ENCODE results near the gene MUC5B.

Gene MUC5B

DNA sequence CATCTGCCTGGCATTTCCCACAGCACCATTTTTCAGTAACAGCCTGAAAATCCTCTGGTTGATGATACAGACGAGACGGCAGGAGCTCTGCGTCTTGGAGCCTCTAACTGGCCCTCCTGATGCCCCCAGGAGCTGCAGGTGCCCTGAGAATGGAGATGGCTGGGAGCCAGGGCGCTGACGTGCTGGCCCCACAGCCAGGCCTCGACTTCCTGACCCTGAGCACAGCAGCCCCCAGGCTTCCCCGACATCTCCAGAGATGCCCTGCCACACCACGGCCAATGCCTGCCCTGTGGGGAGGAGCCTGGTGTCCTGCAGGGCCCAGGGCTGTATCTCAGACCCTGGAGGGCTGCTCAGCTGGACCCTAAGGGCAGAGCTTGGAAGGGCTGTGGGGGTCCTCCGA is 65.1 kb downstream of the MUC5B start:
- DNase-seq, result no peak

DNA sequence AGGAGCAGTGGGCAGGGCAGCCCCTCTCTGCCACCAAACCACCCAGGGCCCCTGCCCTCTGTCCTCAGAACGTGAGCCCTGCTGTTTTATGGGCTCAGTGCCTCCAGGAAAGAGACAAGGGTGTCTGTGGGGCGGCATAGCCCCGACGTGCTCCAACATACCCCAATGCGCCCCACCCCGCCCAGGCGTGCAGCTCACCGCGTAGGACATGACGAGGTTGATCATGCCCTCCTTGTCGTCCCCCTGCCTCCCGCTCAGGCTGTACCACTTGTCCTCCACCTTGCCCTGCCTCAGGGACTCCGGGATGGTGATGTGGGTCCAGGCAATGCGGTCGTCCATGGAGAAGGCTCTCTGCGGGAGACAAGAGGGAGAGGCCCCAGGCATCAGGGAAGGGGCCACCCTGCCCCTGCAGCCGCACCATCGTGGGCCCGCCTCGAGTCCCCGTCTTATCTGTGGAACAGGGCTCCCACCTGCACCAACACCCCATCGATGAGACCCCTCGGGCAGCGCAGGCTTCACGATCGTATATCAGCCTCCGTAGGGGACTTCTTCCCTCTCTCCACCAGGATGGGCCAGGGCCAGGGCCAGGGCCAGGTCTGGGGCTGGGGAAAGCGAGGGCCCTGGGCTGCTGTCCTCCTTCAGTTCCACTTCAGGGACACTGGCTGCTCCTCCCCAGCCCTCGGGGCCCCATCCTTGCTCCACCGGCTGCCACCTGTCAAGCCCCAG is 65.7 kb downstream of the MUC5B start:
- DNase-seq, result no peak

- no peak for DNase-seq
Observed at GRCh38 chr11:1289211-1289935, 66.5 kb downstream of the MUC5B start.

GRCh38 chr11:1290052-1291040 is 67.5 kb downstream of the MUC5B start:
- DNase-seq, result no peak

DNA sequence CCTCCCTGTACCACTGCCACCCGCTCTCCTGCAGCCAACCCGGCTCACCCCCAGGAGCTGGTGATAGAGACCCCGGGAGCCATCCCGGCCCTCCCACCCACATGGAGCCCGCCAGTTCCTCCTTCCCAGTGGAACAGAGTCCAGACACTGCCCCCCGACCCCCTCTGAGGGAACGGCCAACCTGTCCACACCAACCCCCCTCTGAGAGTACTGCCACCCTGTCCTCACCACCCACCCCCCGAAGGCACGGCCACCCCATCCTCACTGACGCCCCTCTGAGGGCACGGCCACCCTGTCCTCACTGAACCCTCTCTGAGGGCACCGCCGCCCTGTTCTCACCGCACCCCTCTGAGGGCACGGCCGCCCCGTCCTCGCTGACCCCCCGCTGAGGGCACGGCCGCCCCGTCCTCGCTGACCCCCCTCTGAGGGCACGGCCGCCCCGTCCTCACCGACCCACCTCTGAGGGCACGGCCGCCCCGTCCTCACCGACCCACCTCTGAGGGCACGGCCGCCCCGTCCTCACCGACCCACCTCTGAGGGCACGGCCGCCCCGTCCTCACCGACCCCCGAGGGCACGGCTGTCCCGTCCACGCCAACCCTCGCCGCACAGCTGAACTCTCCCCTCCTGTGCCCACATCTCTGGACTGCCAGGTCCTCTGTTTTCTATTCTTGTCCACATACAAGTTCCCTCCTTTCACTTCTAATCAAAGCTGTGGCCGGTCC is 68.6 kb downstream of the MUC5B start:
- no peak for DNase-seq

GRCh38 chr11:1292018-1292643 is 69.3 kb downstream of the MUC5B start:
- no peak for DNase-seq

- no peak for DNase-seq
Observed at GRCh38 chr11:1292644-1293618, 70.1 kb downstream of the MUC5B start.

DNA sequence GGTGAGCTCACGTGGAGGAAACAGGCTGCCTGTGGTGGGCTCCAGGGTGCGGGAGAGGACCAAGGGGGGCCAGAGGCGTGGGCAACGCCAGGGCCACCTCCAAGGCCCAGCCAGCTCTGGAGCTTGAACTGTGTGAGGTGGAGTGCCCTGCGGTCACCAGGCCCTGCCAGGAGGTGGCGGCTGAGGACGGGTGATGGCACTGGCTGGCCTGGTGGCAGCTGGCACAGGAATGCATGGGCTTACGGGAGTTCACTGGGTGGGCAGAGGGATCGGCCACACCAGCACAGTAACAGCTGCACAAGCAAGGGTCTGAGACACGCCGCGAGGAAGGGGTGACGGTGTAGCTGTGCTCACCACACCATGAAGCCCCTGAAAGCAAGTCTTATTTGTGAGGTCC is 70.8 kb downstream of the MUC5B start:
- no peak for DNase-seq

DNA sequence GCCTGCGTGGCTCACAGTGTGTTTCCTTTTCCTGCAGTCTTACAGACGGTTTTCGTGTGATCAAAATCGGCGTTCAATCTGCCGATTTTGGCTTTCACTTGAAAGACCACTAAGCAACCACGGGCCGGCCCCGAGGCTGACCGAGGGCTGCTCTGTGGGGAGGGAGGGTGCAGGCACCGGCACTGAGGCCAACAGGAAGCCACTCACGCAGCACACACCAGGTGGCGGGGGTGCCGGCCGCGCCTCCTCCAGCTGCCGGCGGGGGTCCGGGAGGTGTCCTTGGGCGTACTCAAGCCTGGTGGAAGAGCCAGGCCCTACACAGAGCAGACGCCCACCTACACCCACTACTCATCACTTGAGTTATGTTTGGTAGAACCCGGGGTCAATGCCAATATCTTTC is 72.2 kb downstream of the MUC5B start:
- DNase-seq, result no peak

DNA sequence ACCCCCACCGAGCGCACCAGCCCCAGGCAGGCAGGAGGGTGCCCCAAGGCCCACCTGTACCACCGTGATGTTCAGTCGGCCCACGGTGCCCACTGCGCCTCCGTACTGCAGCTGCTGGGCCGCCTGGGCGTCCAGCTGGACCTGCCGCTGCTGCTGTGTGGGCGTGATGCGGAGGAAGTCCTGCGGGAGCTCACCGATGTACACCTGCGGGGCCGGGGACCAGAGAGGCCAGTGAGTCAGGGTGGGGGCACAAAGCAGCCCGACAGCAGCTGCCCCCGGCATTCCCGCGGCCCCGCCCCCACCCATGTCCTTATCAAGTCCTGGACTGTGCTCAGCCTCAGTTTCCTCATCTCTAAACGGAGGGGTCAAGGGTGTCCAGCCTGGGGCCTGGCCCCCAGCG is 72.7 kb downstream of the MUC5B start:
- DNase-seq, result no peak

DNA sequence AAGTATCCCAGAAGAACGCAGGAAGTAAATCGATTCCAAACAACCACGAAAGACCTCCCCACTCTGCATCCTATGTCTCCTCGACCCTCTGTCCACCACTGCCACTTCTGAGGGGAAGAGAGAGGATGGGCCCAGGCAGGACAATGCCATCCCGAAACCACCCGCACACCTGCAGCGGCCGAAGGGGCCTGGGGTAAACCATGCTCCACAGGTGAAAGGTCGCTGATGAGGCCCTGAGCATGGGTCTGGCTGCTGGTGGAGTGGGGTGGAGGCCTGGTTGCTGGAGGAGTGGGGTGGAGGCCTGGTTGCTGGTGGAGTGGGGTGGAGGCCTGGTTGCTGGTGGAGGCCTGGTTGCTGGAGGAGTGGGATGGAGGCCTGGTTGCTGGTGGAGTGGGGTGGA is 73.4 kb downstream of the MUC5B start:
- no peak for DNase-seq

DNA sequence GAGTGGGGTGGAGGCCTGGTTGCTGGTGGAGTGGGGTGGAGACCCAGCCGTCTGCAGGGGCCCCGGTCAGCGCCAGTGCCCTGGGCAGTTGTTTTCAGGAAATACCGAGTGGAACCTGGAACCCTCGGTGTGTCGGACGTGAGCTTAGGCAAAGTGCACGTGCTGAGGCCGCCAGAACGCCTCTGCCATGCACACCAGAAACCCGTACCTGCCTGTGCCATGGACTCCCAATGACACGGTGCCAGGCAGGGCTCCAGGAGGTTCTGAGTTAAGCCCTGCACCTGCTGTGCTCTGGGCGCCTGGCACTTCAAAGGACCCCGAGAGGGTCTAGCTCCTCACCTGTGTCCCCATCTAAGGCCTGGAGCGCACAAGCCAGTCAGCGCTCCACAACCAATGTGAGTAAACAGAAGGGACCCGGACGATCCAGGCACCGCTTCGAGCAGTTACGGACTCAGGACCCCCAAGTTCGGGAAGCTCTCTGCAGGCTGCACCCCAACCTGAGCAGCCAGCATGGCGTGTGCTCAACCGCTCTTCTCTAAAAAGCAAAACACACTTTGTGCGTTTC is 74.2 kb downstream of the MUC5B start:
- DNase-seq, result no peak

DNA sequence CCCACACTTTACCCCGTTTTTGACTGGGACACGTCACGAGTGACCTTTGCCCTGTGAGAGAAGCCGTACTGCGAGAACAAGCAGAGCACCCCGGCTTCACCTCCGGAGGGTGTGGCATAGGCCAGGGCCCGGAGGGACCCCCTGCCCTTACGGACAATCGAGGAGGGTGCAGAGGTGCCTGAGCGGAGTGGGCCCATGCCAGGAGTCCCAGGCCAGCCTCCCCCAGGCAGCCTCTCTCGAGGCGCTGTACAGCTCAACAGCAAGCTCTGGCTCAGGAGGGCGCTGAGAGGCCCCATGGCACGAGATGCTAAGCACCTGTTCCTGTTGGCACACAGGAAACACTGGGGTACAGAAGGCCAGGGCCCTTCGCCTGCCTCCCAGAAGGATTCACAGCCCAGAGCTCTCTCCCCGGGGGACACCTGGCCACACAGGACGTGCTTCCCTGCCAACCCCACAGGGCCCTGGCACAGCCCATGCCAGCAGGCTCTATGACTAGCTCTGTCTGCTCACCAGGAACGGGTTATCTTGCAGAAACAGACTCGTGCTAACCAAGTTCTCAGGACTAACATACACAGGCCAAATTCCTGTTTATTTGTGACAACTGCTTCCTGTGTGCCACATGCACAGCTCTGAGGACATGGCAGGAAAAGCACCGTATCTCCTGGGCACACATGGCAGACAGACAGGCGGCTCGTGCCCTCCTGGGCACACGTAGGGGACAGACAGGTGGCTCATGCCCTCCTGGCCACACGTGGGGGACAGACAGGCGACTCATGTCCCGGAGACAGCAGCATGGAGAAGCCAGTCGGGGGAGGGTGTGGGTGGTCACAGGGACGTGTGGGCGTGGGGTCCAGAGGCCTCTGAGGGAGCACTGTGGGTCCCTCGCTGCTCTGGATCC is 75.0 kb downstream of the MUC5B start:
- DNase-seq, result no peak

DNA sequence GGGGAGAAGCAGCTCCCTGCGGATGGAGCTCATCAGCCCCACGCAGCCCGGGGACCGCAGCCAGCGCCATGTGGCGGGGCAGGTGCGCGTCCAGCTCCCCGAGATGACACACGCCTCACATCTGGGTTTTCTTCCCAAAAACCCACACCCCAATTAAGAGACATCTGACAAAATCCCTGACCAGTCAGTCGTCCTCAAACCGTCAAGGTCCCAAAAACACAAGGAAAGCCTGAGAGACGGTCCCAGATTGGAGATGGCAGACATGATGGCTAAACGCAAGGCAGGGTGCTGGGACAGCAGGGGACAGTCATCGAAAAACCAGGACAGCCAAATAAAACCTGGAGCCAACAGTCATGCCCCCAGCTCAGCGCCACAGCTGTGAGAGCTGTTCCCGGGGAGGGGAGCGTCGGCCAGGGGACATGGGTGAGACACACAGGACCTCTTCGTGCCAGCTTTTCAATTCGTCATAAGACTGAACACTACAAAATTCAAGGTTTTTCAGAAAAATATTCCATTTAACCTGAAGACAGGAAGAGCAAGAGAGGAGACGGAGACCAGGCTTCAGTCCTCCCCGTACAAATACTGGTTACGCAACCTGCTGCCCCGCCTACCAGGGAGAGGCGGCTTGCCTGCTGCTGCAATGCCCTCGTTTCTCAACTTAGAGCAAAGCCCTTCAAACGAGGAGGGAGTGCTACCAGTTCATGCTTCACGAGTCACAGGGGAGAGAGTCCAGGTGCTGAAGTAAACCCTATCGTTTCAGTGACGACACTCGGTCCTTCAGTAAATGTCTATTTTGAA is 76.0 kb downstream of the MUC5B start:
- no peak for DNase-seq

- no peak for DNase-seq
Observed at GRCh38 chr11:1299621-1300020, 76.8 kb downstream of the MUC5B start.

- no peak for DNase-seq
Observed at GRCh38 chr11:1300121-1300520, 77.3 kb downstream of the MUC5B start.

DNA sequence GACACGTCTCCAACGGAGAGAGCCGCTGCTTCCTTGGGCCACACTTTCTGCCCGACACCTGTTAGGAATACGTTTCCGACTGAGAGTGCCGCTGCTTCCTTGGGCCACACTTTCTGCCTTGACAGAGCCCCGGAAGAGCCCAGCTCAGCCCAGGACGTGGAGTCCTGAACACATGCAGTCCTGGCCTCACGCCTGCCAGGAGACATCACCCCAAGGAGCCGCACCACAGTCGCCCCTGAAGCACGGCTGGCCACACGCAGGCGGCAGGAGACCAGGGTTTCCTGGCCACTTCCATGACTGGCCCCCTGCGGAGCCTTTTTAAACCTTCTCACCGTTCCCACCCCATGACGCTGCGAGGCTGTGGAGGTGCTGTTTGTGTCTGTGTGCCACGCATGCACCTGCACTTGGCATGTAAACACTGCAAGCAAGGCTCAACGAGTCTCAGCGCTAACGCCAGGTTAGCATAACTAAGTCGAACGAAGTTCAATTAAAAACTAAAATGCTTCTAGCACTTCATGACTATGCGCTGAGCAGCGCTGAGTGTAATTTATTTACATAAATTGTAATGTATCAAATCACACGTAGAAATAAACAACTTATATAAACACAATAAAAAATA is 77.8 kb downstream of the MUC5B start:
- DNase-seq, result no peak
